Measurements from ENCODE around the gene PSMD1.

DNA sequence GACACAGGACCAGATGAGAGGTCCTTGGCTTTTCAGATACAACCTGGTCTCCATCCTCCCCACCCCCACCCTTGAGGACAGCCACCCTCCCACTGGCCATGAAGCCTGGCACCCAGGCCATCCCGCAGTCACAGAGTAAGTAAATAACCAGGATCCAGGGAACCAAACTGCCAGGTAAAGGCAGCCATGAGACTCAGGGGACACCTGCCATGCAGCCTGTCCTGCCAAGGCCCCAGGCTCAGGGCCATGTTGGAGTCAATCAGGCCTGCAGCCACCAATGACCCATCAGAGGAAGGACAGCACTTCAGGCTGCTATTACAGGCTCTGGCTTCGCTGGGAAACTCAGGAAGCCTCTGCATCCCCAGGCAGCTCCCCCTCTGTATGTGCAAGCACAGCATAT is 45.1 kb upstream of the PSMD1 start:
- no peak for TF ChIP-seq POLR2A (IDR thresholded peaks at IDR 0.05)
- TF ChIP-seq, protein P1, sequence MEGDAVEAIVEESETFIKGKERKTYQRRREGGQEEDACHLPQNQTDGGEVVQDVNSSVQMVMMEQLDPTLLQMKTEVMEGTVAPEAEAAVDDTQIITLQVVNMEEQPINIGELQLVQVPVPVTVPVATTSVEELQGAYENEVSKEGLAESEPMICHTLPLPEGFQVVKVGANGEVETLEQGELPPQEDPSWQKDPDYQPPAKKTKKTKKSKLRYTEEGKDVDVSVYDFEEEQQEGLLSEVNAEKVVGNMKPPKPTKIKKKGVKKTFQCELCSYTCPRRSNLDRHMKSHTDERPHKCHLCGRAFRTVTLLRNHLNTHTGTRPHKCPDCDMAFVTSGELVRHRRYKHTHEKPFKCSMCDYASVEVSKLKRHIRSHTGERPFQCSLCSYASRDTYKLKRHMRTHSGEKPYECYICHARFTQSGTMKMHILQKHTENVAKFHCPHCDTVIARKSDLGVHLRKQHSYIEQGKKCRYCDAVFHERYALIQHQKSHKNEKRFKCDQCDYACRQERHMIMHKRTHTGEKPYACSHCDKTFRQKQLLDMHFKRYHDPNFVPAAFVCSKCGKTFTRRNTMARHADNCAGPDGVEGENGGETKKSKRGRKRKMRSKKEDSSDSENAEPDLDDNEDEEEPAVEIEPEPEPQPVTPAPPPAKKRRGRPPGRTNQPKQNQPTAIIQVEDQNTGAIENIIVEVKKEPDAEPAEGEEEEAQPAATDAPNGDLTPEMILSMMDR (IDR thresholded peaks at IDR 0.05) = no peak
